Endothelial cell of umbilical vein (primary cell): Measurements from ENCODE around the gene NAA38. TPM values are rescaled to one million over a fixed set of nuclear protein-coding genes. Genes with fewer than 3 reads are reported as not detected.

ENCODE experiments used
- BruUV-seq: library from RNA; stranded (reverse); fragments of 400-500 nt; replicated peaks from 2 replicates; lab custom pipeline; 2021; lab: Mats Ljungman, UMichigan
- CTCF ChIA-PET: fragments of 300-600, 350-600 bp; sonication (Branson Sonifier 250); formaldehyde crosslinking; loops from one replicate; lab custom pipeline; 2021; ENCODE audit warnings: antibody characterized with exemption, inconsistent platforms; lab: Charles Lee
- POLR2A ChIA-PET: fragments of 300-600, 350-600 bp; sonication (Branson Sonifier 250); formaldehyde crosslinking; loops from one replicate; lab custom pipeline; 2021; ENCODE audit warnings: antibody characterized with exemption, inconsistent platforms; lab: Charles Lee
- DNase-seq: peaks from one replicate; pipeline ENCODE4 v3.0.0-alpha.2; 2011; ENCODE audit warnings: low read depth, low spot score
- FAIRE-seq: peaks from 2 replicates; lab custom pipeline; 2011; peaks lifted over from hg19 to GRCh38; lab: Jason Lieb, UNC
- H2AFZ ChIP-seq: 2 replicates; pipeline ENCODE4 v1.6.0; 2012; ENCODE audit warnings: low read depth, low read length, control low read depth, inconsistent platforms
- H3K27ac ChIP-seq: 2 replicates; pipeline ENCODE4 v1.5.1; 2011; ENCODE audit warnings: low read depth, mild to moderate bottlenecking, control low read depth, low read length, moderate library complexity; ENCODE audit not compliant: insufficient read depth
- H3K27me3 ChIP-seq, 2 experiments: 2 replicates each; pipeline versions ENCODE4 v1.6.0 to v1.6.1; 2011; ENCODE audit warnings: low read length in 2 of 2, mixed read lengths in 1 of 2; ENCODE audit not compliant: control insufficient read depth in 2 of 2, insufficient read depth in 2 of 2
- H3K36me3 ChIP-seq, 2 experiments: 2 replicates in 1 of 2; 3 replicates in 1 of 2; pipeline ENCODE4 v1.5.1; 2011; ENCODE audit warnings: low read length in 2 of 2, mild to moderate bottlenecking in 1 of 2, moderate library complexity in 1 of 2; ENCODE audit not compliant: control insufficient read depth in 2 of 2, insufficient read depth in 2 of 2; ENCODE audit errors: extremely low read depth in 1 of 2
- H3K4me1 ChIP-seq: 3 replicates; pipeline ENCODE4 v1.5.1; 2011; ENCODE audit warnings: mild to moderate bottlenecking, low read length; ENCODE audit not compliant: control insufficient read depth, insufficient read depth; ENCODE audit errors: extremely low read depth
- H3K4me2 ChIP-seq: 2 replicates; pipeline ENCODE4 v1.6.1; 2011; ENCODE audit warnings: low read length, control low read depth, mixed read lengths; ENCODE audit not compliant: insufficient read depth
- H3K4me3 ChIP-seq, 3 experiments: fragments of 200-600 bp in 1 of 3; sonication (generic), shearing (Covaris generic) in 1 of 3; replicated peaks in 1 of 3; 2 replicates each; pipeline ENCODE4 v1.5.1; 2011 to 2016; ENCODE audit warnings: control low read depth in 3 of 3, low read length in 3 of 3, mild to moderate bottlenecking in 2 of 3, inconsistent platforms in 1 of 3, low read depth in 1 of 3, moderate library complexity in 1 of 3; ENCODE audit not compliant: insufficient read depth in 1 of 3
- H3K79me2 ChIP-seq: 2 replicates; pipeline ENCODE4 v1.6.0; 2012; ENCODE audit warnings: low read length, inconsistent platforms; ENCODE audit not compliant: control insufficient read depth, insufficient read depth
- H3K9ac ChIP-seq: replicated peaks from 2 replicates; pipeline ENCODE3; 2011; ENCODE audit warnings: low read length, control low read depth; ENCODE audit not compliant: insufficient read depth; ENCODE audit errors: extremely low read depth
- H3K9me1 ChIP-seq: replicated peaks from 3 replicates; pipeline ENCODE4 v1.6.0; 2011; ENCODE audit warnings: mild to moderate bottlenecking, low read length; ENCODE audit not compliant: control insufficient read depth, insufficient read depth; ENCODE audit errors: extremely low read depth
- H3K9me3 ChIP-seq: replicated peaks from 2 replicates; pipeline ENCODE4 v1.5.1; 2012; ENCODE audit warnings: low read length, inconsistent platforms; ENCODE audit not compliant: control insufficient read depth, insufficient read depth
- H4K20me1 ChIP-seq: replicated peaks from 2 replicates; pipeline ENCODE3; 2011; ENCODE audit warnings: mild to moderate bottlenecking, low read length; ENCODE audit not compliant: control insufficient read depth, insufficient read depth; ENCODE audit errors: extremely low read depth
- EZH2 ChIP-seq: IDR thresholded peaks from 2 replicates; pipeline ENCODE4 v1.6.1; 2012; ENCODE audit warnings: borderline replicate concordance, low read depth, mild to moderate bottlenecking, moderate library complexity, low read length, inconsistent platforms; ENCODE audit not compliant: severe bottlenecking
- FOS ChIP-seq: IDR thresholded peaks from 2 replicates; pipeline ENCODE4 v1.6.1; 2011; ENCODE audit warnings: mild to moderate bottlenecking, low read length, moderate library complexity, borderline replicate concordance; ENCODE audit not compliant: insufficient read depth
- GATA2 ChIP-seq: IDR thresholded peaks from 2 replicates; pipeline ENCODE4 v1.7.0; 2011; ENCODE audit warnings: low read depth, mild to moderate bottlenecking, moderate library complexity, mixed read lengths, low read length; ENCODE audit not compliant: insufficient read length, insufficient read depth
- JUN ChIP-seq: IDR thresholded peaks from 2 replicates; pipeline ENCODE4 v1.6.1; 2011; ENCODE audit warnings: borderline replicate concordance, low read depth; ENCODE audit not compliant: insufficient read length, insufficient read depth
- MYC ChIP-seq: IDR thresholded peaks from one replicate; pipeline ENCODE4 v1.6.1; 2011; ENCODE audit warnings: mild to moderate bottlenecking, low read depth, low read length
- POLR2A ChIP-seq: IDR thresholded peaks from 2 replicates; pipeline ENCODE4 v1.6.1; 2012; ENCODE audit warnings: low read depth, mild to moderate bottlenecking, control low read depth, low read length
- POLR2AphosphoS5 ChIP-seq: IDR thresholded peaks from 2 replicates; pipeline ENCODE4 v1.6.1; 2012; ENCODE audit warnings: low read depth, mild to moderate bottlenecking, control low read depth, low read length, moderate library complexity; ENCODE audit not compliant: insufficient read depth
- dilution Hi-C: fragments of 300-500 bp; cut with MboI; formaldehyde crosslinking; loops from one replicate; pipeline ENCODE4 v1.15.0; 2019; ENCODE audit warnings: low sequenced_read_pairs; ENCODE audit not compliant: extremely low pct_ligation_motif_present
- intact Hi-C: fragments of 100-400 bp; cut with micrococcal nuclease; formaldehyde crosslinking; loops from one replicate; pipeline ENCODE4 v1.10.0; 2022
- polyA plus RNA-seq, 4 experiments: library from polyadenylated mRNA; depleted of rRNA in 3 of 4; stranded (reverse) in 3 of 4; unstranded in 1 of 4; fragments of >200 nt; gene quantifications; 2 replicates each; pipeline versions ENCODE4 v1.2.1 to v1.2.3, GENCODE V29; 2011 to 2012; ENCODE audit warnings: missing spikeins in 1 of 4
- total RNA-seq: library from RNA; stranded (reverse); gene quantifications from 2 replicates; pipeline ENCODE4 v1.2.3, GENCODE V29; 2021
- TF ChIP-seq, protein P1 (sequence below): IDR thresholded peaks from 2 replicates; pipeline ENCODE4 v1.6.1; 2011; ENCODE audit not compliant: insufficient read depth, insufficient read length
- TF ChIP-seq, protein P2 (sequence below), 2 donors: IDR thresholded peaks; 1 replicate in 1 of 2; 2 replicates in 1 of 2; pipeline ENCODE4 v1.5.1; 2011; ENCODE audit warnings: low read length in 2 of 2, mild to moderate bottlenecking in 2 of 2, moderate library complexity in 2 of 2, control low read depth in 1 of 2, inconsistent platforms in 1 of 2, low read depth in 1 of 2; ENCODE audit not compliant: insufficient read depth in 1 of 2; ENCODE audit errors: extremely low read depth in 1 of 2

Gene NAA38
- total and polyA plus RNA-seq, 2 donors (not counting 3 experiments of a cell fraction or from before 2014, with no cell fraction given): 119 to 267 TPM

DNA sequence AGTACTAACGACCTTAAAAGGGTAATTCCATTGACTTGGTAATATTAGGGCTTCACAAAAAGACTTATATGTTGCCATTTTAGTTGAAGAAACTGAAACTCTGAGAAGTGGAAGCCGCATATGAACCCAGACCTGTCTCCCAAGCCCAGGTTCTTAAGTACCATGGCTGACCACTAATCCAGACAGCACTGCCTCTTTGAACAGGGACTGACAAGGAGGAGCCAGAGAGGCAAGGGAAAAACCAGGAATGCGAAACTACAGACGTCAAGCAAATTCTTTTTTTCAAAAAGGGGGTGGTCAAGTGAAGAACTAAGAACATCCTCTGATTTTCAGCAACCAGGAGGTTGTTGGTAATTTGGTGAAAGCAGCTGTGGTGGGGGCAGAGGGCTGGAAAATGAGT, 15.7 kb upstream of the NAA38 start:
- no peak for DNase-seq
- H3K4me3 ChIP-seq: no peak overlapping the region
- no peaks in the 10 kb centered on the region for H3K4me1 ChIP-seq
- TF ChIP-seq POLR2A: no peak
- TF ChIP-seq EZH2: no peak
- no peak for TF ChIP-seq JUN
- TF ChIP-seq GATA2: no peak
- TF ChIP-seq, protein P1, sequence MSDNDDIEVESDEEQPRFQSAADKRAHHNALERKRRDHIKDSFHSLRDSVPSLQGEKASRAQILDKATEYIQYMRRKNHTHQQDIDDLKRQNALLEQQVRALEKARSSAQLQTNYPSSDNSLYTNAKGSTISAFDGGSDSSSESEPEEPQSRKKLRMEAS: no peak
- no peak for TF ChIP-seq POLR2AphosphoS5
- TF ChIP-seq, protein P2, sequence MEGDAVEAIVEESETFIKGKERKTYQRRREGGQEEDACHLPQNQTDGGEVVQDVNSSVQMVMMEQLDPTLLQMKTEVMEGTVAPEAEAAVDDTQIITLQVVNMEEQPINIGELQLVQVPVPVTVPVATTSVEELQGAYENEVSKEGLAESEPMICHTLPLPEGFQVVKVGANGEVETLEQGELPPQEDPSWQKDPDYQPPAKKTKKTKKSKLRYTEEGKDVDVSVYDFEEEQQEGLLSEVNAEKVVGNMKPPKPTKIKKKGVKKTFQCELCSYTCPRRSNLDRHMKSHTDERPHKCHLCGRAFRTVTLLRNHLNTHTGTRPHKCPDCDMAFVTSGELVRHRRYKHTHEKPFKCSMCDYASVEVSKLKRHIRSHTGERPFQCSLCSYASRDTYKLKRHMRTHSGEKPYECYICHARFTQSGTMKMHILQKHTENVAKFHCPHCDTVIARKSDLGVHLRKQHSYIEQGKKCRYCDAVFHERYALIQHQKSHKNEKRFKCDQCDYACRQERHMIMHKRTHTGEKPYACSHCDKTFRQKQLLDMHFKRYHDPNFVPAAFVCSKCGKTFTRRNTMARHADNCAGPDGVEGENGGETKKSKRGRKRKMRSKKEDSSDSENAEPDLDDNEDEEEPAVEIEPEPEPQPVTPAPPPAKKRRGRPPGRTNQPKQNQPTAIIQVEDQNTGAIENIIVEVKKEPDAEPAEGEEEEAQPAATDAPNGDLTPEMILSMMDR (IDR thresholded peaks at IDR 0.05; ENCODE audit: extremely low read depth in 1 of 2, insufficient read depth in 1 of 2, low read depth in 1 of 2, low read length in 2 of 2): no peak
- no peak for TF ChIP-seq MYC
- no peak for TF ChIP-seq FOS
- H3K4me2 ChIP-seq: no peak overlapping the region
- H2AFZ ChIP-seq: no peak overlapping the region
- no peaks in the 10 kb centered on the region for H4K20me1 ChIP-seq
- H3K9me1 ChIP-seq: no peaks in the 10 kb centered on the region
- H3K36me3 ChIP-seq: peaks cover 3 to 5% of the 10 kb centered on the region in 2 experiments
- no TSS peak for BruUV-seq
- no peak overlapping the region for H3K9ac ChIP-seq
- no peak overlapping the region for H3K27ac ChIP-seq
- dilution Hi-C loops (no loop called here), intact Hi-C loops (no loop called here)
- no peaks in the 10 kb centered on the region for H3K79me2 ChIP-seq
- H3K27me3 ChIP-seq: no peaks in the 10 kb centered on the region
- CTCF ChIA-PET: interaction anchor here (2.0 kb wide), 1 partner anchor 11 kb away, joined by 4 read pairs; no protein-coding TSS in a partner anchor
- no peaks in the 10 kb centered on the region for H3K9me3 ChIP-seq
- POLR2A ChIA-PET: no interaction called here
- FAIRE-seq: no peak
